H9 (cell line): ENCODE data around the gene FOXO6. TPM values are rescaled to one million over a fixed set of nuclear protein-coding genes. Genes with fewer than 3 reads are reported as not detected.

Source experiments
- DNase-seq: peaks from one replicate; pipeline ENCODE4 v3.0.0-alpha.2; 2017
- H2AFZ ChIP-seq: one replicate; pipeline ENCODE4 v1.6.1; 2013; ENCODE audit warnings: mild to moderate bottlenecking, low read length, control low read depth, moderate library complexity
- H2AK5ac ChIP-seq: 2 replicates; pipeline ENCODE4 v1.6.1; 2013; ENCODE audit warnings: low read length, control low read depth, mixed read lengths; ENCODE audit not compliant: insufficient read length
- H2BK120ac ChIP-seq: one replicate; pipeline ENCODE4 v1.6.1; 2013; ENCODE audit warnings: low read depth, mild to moderate bottlenecking, low read length, control low read depth, inconsistent platforms; ENCODE audit not compliant: poor library complexity, severe bottlenecking
- H2BK12ac ChIP-seq: 2 replicates; pipeline ENCODE4 v1.6.1; 2013; ENCODE audit warnings: low read length, control low read depth, mixed read lengths, low read depth; ENCODE audit not compliant: insufficient read length
- H2BK15ac ChIP-seq: 2 replicates; pipeline ENCODE4 v1.6.1; 2013; ENCODE audit warnings: low read depth, low read length, control low read depth
- H2BK20ac ChIP-seq: one replicate; pipeline ENCODE4 v1.6.1; 2013; ENCODE audit warnings: low read depth, mild to moderate bottlenecking, low read length, control low read depth, inconsistent platforms; ENCODE audit not compliant: poor library complexity, severe bottlenecking
- H2BK5ac ChIP-seq: 2 replicates; pipeline ENCODE4 v1.6.1; 2013; ENCODE audit warnings: low read length, control low read depth, mixed read lengths; ENCODE audit not compliant: insufficient read length
- H3K14ac ChIP-seq: 2 replicates; pipeline ENCODE4 v1.6.1; 2013; ENCODE audit warnings: low read length, control low read depth; ENCODE audit not compliant: insufficient read depth
- H3K18ac ChIP-seq: 2 replicates; pipeline ENCODE4 v1.6.1; 2013; ENCODE audit warnings: low read depth, mild to moderate bottlenecking, mixed read lengths, low read length, control low read depth; ENCODE audit not compliant: insufficient read length
- H3K23ac ChIP-seq: 2 replicates; pipeline ENCODE4 v1.6.1; 2013; ENCODE audit warnings: low read length, control low read depth, mixed read lengths, low read depth; ENCODE audit not compliant: insufficient read length
- H3K23me2 ChIP-seq: 2 replicates; pipeline ENCODE4 v1.6.1; 2013; ENCODE audit warnings: low read depth, mild to moderate bottlenecking, mixed read lengths, low read length, control low read depth; ENCODE audit not compliant: insufficient read length, poor library complexity, severe bottlenecking
- H3K27ac ChIP-seq: 2 replicates; pipeline ENCODE4 v1.5.1; 2013; ENCODE audit warnings: low read length, control low read depth, mixed read lengths, low read depth; ENCODE audit not compliant: insufficient read length
- H3K27me3 ChIP-seq: 2 replicates; pipeline ENCODE4 v1.6.1; 2013; ENCODE audit warnings: low read length, control low read depth, inconsistent platforms; ENCODE audit not compliant: insufficient read depth
- H3K4ac ChIP-seq: 2 replicates; pipeline ENCODE4 v1.6.1; 2013; ENCODE audit warnings: low read depth, mild to moderate bottlenecking, control low read depth, inconsistent platforms, low read length, moderate library complexity
- H3K4me1 ChIP-seq: 2 replicates; pipeline ENCODE4 v1.6.1; 2013; ENCODE audit warnings: low read length, control low read depth, inconsistent platforms; ENCODE audit not compliant: insufficient read depth
- H3K4me2 ChIP-seq: 2 replicates; pipeline ENCODE4 v1.6.1; 2013; ENCODE audit warnings: low read length, control low read depth, mixed read lengths; ENCODE audit not compliant: insufficient read length, insufficient read depth
- H3K56ac ChIP-seq: 2 replicates; pipeline ENCODE4 v1.6.1; 2013; ENCODE audit warnings: low read depth, mild to moderate bottlenecking, mixed read lengths, low read length, control low read depth; ENCODE audit not compliant: insufficient read length
- H3K79me1 ChIP-seq: 2 replicates; pipeline ENCODE4 v1.6.1; 2013; ENCODE audit warnings: low read depth, mild to moderate bottlenecking, moderate library complexity, low read length, control low read depth, inconsistent platforms; ENCODE audit not compliant: insufficient read depth, poor library complexity, severe bottlenecking
- H3K79me2 ChIP-seq: 2 replicates; pipeline ENCODE4 v1.6.1; 2013; ENCODE audit warnings: low read length, control low read depth, inconsistent platforms; ENCODE audit not compliant: insufficient read depth
- H3K9ac ChIP-seq: 2 replicates; pipeline ENCODE4 v1.6.1; 2013; ENCODE audit warnings: low read length, control low read depth, mixed read lengths; ENCODE audit not compliant: insufficient read length; ENCODE audit errors: extremely low read depth
- H3K9me3 ChIP-seq: one replicate; pipeline ENCODE4 v1.6.1; 2013; ENCODE audit warnings: low read depth, low read length, inconsistent platforms; ENCODE audit not compliant: control insufficient read depth
- H3T11ph ChIP-seq: one replicate; pipeline ENCODE4 v1.6.1; 2013; ENCODE audit warnings: mild to moderate bottlenecking, low read length, control low read depth, inconsistent platforms
- H4K20me1 ChIP-seq: one replicate; pipeline ENCODE4 v1.6.1; 2013; ENCODE audit not compliant: control insufficient read depth, insufficient read length, insufficient read depth
- H4K5ac ChIP-seq: 2 replicates; pipeline ENCODE4 v1.6.1; 2013; ENCODE audit warnings: low read depth, mild to moderate bottlenecking, mixed read lengths, low read length, control low read depth; ENCODE audit not compliant: insufficient read length
- H4K8ac ChIP-seq: replicated peaks from 2 replicates; pipeline ENCODE4 v1.6.1; 2013; ENCODE audit warnings: low read length, control low read depth, mixed read lengths, low read depth; ENCODE audit not compliant: insufficient read length
- H4K91ac ChIP-seq: 2 replicates; pipeline ENCODE4 v1.6.1; 2013; ENCODE audit warnings: low read depth, mild to moderate bottlenecking, moderate library complexity, mixed read lengths, low read length, control low read depth; ENCODE audit not compliant: insufficient read length
- H3K27ac Mint-ChIP-seq, 3 experiments: 2 replicates in 2 of 3; 3 replicates in 1 of 3; pipeline ENCODE4 v1.8.0; 2020 to 2021; ENCODE audit warnings: mixed read lengths in 3 of 3, mild to moderate bottlenecking in 1 of 3, moderate library complexity in 1 of 3
- H3K27me3 Mint-ChIP-seq: 2 replicates; pipeline ENCODE4 v1.8.0; 2021; ENCODE audit warnings: low read depth, mild to moderate bottlenecking, moderate library complexity, mixed read lengths
- H3K36me3 Mint-ChIP-seq, 3 experiments: 2 replicates in 2 of 3; 3 replicates in 1 of 3; pipeline ENCODE4 v1.8.0; 2020 to 2021; ENCODE audit warnings: low read depth in 3 of 3, mixed read lengths in 3 of 3; ENCODE audit not compliant: insufficient read depth in 1 of 3
- H3K4me1 Mint-ChIP-seq, 2 experiments: 2 replicates each; pipeline ENCODE4 v1.8.0; 2020; ENCODE audit warnings: mixed read lengths in 2 of 2
- H3K4me3 Mint-ChIP-seq, 2 experiments: 2 replicates in 1 of 2; 3 replicates in 1 of 2; pipeline ENCODE4 v1.8.0; 2020 to 2021; ENCODE audit warnings: mild to moderate bottlenecking in 2 of 2, mixed read lengths in 2 of 2, moderate library complexity in 1 of 2
- H3K9me3 Mint-ChIP-seq, 2 experiments: 2 replicates in 1 of 2; 3 replicates in 1 of 2; pipeline ENCODE4 v1.8.0; 2020; ENCODE audit warnings: mild to moderate bottlenecking in 2 of 2, mixed read lengths in 2 of 2, moderate library complexity in 1 of 2
- CTCF ChIP-seq: fragments of 200-600 bp; sonication (generic); conservative IDR thresholded peaks from 3 replicates; pipeline ENCODE4 v1.8.0; 2021; ENCODE audit warnings: antibody characterized with exemption, mild to moderate bottlenecking
- WGBS: extraction: QIAGEN DNeasy Blood & Tissue Kit; methylation state at CpG from one replicate; pipeline ENCODE4 v1.1.7; 2013; ENCODE audit warnings: missing lambda C conversion rate, low lambda C conversion rate, mixed read lengths; ENCODE audit not compliant: insufficient read length; ENCODE audit errors: extremely low coverage; 5-methylcytosine and 5-hydroxymethylcytosine counted together
- total RNA-seq: library from RNA; stranded (reverse); gene quantifications from 2 replicates; pipeline ENCODE4 v1.2.1, GENCODE V29; 2021

FOXO6 gene
- total RNA-seq, 1 experiment from 2014 or later: 0.83 TPM

GRCh38 chr1:41312991-41313645 is 48.1 kb upstream of the FOXO6 start:
- Histone ChIP-seq H3K4me2 (no peak overlapping the region), H4K20me1 (no peaks in the 10 kb centered on the region), H2BK5ac (no peak overlapping the region), H4K8ac (no peak overlapping the region), H3K27me3 (no peaks in the 10 kb centered on the region), H3K79me1 (no peaks in the 10 kb centered on the region), H4K5ac (no peak overlapping the region), H3K4me1 (no peaks in the 10 kb centered on the region), H3K18ac (no peak overlapping the region), H3K27ac (no peak overlapping the region), H2AFZ (no peak overlapping the region), H2BK20ac (no peak overlapping the region), H3K23ac (no peak overlapping the region), H3T11ph (no peak overlapping the region), H3K56ac (no peak overlapping the region), H3K14ac (no peak overlapping the region), H3K23me2 (no peaks in the 10 kb centered on the region), H2BK15ac (no peak overlapping the region), H3K4ac (no peak overlapping the region), H3K9ac (no peak overlapping the region), H2BK12ac (no peak overlapping the region), H3K9me3 (no peaks in the 10 kb centered on the region), H2BK120ac (no peak overlapping the region), H3K79me2 (no peaks in the 10 kb centered on the region), H2AK5ac (no peak overlapping the region), H4K91ac (no peak overlapping the region)
- no peak for TF ChIP-seq CTCF
- Mint-ChIP-seq H3K4me3 (no peak overlapping the region), H3K27me3 (peaks cover 20% of the 10 kb centered on the region), H3K9me3 (peaks cover 0 to 1% of the 10 kb centered on the region in 2 experiments; a peak in 1 of 5 replicates), H3K36me3 (no peaks in the 10 kb centered on the region; a peak in 1 of 7 replicates), H3K27ac (no peak overlapping the region), H3K4me1 (peaks cover 21 to 22% of the 10 kb centered on the region in 2 experiments)
- no CpG with 5 or more reads among the region's 4 CpGs for WGBS
- DNase-seq: no peak
